Measurements from ENCODE around the gene MCC.

MCC gene

DNA sequence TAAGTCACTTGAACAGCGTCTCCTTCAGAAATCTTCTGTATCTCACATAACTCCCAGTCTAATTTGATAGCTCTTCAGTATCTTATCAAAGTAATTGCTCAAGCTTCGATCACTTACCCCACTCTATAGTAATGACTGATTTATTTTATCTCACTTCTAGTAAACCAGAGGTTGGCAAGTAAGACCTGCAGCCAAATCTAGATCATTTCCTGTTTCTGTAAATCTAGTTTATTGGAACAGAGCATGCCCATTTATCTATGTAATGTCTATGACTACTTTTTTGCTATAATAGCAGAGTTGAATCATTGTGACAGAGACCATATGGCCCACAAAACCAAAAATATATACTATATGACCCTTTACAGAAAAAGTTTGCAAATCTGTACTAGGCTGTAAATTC lies 93.6 kb downstream of the MCC start:
- DNase-seq, result no peak
- H3K4me3 ChIP-seq (ENCODE audit: insufficient read depth, low read depth, low read length, poor library complexity, severe bottlenecking), result no peak overlapping the region
- H3K36me3 ChIP-seq (ENCODE audit: control insufficient read depth, insufficient read depth, low read length), result no peaks in the 10 kb centered on the region
- no peak overlapping the region for H3K27ac ChIP-seq (ENCODE audit: insufficient read depth, low read length, poor library complexity, severe bottlenecking)
- H3K9me3 ChIP-seq (ENCODE audit: control insufficient read depth, low read length), result no peaks in the 10 kb centered on the region
- H3K27me3 ChIP-seq (replicated peaks; ENCODE audit: control insufficient read depth, insufficient read depth, low read length, poor library complexity, severe bottlenecking), result no peaks in the 10 kb centered on the region
- no peaks in the 10 kb centered on the region for H3K4me1 ChIP-seq (ENCODE audit: control insufficient read depth, insufficient read depth, low read length, poor library complexity, severe bottlenecking)

DNA sequence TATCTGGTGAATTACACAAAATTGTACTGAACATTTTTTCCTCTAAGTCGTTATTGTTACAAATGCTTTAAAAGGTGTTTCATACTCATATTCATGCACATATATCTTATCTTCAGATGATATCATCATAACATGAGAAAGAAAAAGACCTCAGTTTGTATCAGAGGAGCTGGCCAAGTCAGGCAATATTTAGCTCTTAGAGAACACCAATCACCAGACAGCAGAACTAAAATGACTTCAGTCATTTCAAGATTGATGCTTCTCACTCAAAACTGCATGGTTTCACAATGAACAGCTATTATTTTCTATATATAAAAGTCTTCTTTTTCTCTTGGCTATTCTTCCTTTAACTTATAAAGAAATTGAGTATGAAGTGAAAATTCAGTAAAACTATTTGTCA lies 98.0 kb downstream of the MCC start:
- no peak overlapping the region for H3K4me3 ChIP-seq (ENCODE audit: insufficient read depth, low read depth, low read length, poor library complexity, severe bottlenecking)
- H3K9me3 ChIP-seq (ENCODE audit: control insufficient read depth, low read length), result no peaks in the 10 kb centered on the region
- H3K27me3 ChIP-seq (replicated peaks; ENCODE audit: control insufficient read depth, insufficient read depth, low read length, poor library complexity, severe bottlenecking), result no peaks in the 10 kb centered on the region
- no peak for DNase-seq
- H3K4me1 ChIP-seq (ENCODE audit: control insufficient read depth, insufficient read depth, low read length, poor library complexity, severe bottlenecking), result no peaks in the 10 kb centered on the region
- H3K36me3 ChIP-seq (ENCODE audit: control insufficient read depth, insufficient read depth, low read length), result no peaks in the 10 kb centered on the region
- no peak overlapping the region for H3K27ac ChIP-seq (ENCODE audit: insufficient read depth, low read length, poor library complexity, severe bottlenecking)

DNA sequence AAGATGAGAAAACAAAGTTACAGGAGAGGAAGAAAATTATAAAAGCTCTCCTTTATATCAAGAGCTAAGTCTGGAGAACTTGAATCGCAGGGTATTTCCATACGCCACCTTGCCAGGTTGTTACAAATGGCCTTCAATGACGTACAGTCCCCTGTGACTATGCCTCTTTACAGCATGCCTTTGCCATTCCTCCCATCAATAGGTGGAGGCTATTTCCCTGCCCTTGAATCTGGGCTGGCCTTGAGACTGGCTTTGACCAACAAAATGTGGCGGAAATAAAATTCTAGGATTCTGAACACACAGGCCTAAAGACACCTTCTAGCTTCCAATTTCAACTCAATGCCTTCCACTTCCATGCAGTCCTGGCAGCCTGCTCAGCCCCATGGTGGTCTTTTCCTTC lies 99.1 kb downstream of the MCC start:
- Histone ChIP-seq H3K9me3 (ENCODE audit: control insufficient read depth, low read length) (no peaks in the 10 kb centered on the region), H3K36me3 (ENCODE audit: control insufficient read depth, insufficient read depth, low read length) (no peaks in the 10 kb centered on the region), H3K27ac (ENCODE audit: insufficient read depth, low read length, poor library complexity, severe bottlenecking) (no peak overlapping the region), H3K4me1 (ENCODE audit: control insufficient read depth, insufficient read depth, low read length, poor library complexity, severe bottlenecking) (no peaks in the 10 kb centered on the region), H3K27me3 (replicated peaks; ENCODE audit: control insufficient read depth, insufficient read depth, low read length, poor library complexity, severe bottlenecking) (no peaks in the 10 kb centered on the region), H3K4me3 (ENCODE audit: insufficient read depth, low read depth, low read length, poor library complexity, severe bottlenecking) (no peak overlapping the region)
- no peak for DNase-seq

DNA sequence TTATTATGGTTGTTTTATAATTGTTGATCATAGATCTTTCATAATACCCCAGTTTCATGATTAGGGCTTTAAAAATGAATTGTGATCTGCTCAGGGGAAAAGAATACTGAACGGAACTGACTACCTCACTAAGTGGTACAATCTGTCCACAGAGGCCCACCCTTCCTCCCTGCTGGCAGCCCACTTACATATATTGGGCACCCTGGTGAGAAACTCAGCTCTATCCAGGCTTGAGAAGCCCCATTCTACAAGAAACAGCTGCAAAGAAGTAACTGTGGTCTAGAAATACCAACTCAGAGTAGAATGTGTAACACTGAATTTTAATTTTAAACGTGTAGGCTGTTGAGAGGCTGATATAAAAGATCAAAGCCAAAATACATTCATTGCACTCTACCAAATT lies 100.4 kb downstream of the MCC start:
- Histone ChIP-seq H3K27ac (ENCODE audit: insufficient read depth, low read length, poor library complexity, severe bottlenecking) (no peak overlapping the region), H3K4me1 (ENCODE audit: control insufficient read depth, insufficient read depth, low read length, poor library complexity, severe bottlenecking) (no peaks in the 10 kb centered on the region), H3K27me3 (replicated peaks; ENCODE audit: control insufficient read depth, insufficient read depth, low read length, poor library complexity, severe bottlenecking) (no peaks in the 10 kb centered on the region), H3K36me3 (ENCODE audit: control insufficient read depth, insufficient read depth, low read length) (no peaks in the 10 kb centered on the region), H3K9me3 (ENCODE audit: control insufficient read depth, low read length) (no peaks in the 10 kb centered on the region), H3K4me3 (ENCODE audit: insufficient read depth, low read depth, low read length, poor library complexity, severe bottlenecking) (no peak overlapping the region)
- no peak for DNase-seq

DNA sequence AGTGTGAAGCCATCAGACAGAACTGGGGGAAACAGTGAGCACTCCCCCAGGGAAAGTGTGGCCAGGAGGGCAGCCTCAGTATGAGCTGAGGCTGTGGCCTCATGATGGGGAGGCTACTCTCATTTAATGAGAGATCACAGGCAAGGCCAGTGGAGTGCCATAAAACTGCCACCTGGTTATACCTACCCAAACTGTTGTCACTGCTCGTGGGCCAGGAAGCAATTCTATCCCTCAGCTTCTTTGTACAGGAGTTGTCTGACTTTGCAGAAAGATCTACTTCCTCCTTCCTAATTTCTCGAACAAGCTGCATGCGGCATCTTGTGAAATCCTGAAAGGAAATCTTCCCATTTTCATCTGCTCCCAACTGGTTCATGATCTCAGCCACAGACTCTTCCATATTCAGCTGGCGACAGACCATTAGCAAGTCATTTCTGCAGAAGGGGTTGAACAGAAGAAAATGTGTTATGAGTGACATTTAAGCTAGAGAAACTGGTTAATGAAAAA lies 103.4 kb downstream of the MCC start:
- Histone ChIP-seq H3K36me3 (ENCODE audit: control insufficient read depth, insufficient read depth, low read length) (no peaks in the 10 kb centered on the region), H3K27me3 (replicated peaks; ENCODE audit: control insufficient read depth, insufficient read depth, low read length, poor library complexity, severe bottlenecking) (no peaks in the 10 kb centered on the region), H3K4me1 (ENCODE audit: control insufficient read depth, insufficient read depth, low read length, poor library complexity, severe bottlenecking) (no peaks in the 10 kb centered on the region), H3K4me3 (ENCODE audit: insufficient read depth, low read depth, low read length, poor library complexity, severe bottlenecking) (no peak overlapping the region), H3K9me3 (ENCODE audit: control insufficient read depth, low read length) (no peaks in the 10 kb centered on the region), H3K27ac (ENCODE audit: insufficient read depth, low read length, poor library complexity, severe bottlenecking) (no peak overlapping the region)
- DNase-seq, result no peak

DNA sequence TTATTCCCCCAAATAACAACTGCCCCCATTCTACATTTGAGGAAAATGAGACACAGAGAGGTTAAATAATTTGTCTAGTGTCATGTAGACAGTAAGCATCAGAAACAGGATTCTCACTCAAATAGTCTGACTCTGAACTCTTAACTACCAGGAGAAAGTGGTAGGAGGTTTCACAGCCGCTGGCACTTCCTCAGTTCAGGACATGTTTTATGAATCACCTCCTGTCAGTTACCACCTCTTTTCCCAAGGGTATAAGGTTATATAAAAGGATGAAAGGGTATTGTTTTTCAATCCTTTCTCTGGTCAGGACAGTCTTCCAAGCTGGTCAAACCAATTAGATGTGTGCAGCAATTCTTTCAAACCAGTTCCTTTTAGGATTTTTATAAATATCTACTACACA lies 105.5 kb downstream of the MCC start:
- Histone ChIP-seq H3K36me3 (ENCODE audit: control insufficient read depth, insufficient read depth, low read length) (no peaks in the 10 kb centered on the region), H3K9me3 (ENCODE audit: control insufficient read depth, low read length) (no peaks in the 10 kb centered on the region), H3K4me3 (ENCODE audit: insufficient read depth, low read depth, low read length, poor library complexity, severe bottlenecking) (no peak overlapping the region), H3K4me1 (ENCODE audit: control insufficient read depth, insufficient read depth, low read length, poor library complexity, severe bottlenecking) (peaks cover 10% of the 10 kb centered on the region), H3K27ac (ENCODE audit: insufficient read depth, low read length, poor library complexity, severe bottlenecking) (no peak overlapping the region), H3K27me3 (replicated peaks; ENCODE audit: control insufficient read depth, insufficient read depth, low read length, poor library complexity, severe bottlenecking) (no peaks in the 10 kb centered on the region)
- no peak for DNase-seq

DNA sequence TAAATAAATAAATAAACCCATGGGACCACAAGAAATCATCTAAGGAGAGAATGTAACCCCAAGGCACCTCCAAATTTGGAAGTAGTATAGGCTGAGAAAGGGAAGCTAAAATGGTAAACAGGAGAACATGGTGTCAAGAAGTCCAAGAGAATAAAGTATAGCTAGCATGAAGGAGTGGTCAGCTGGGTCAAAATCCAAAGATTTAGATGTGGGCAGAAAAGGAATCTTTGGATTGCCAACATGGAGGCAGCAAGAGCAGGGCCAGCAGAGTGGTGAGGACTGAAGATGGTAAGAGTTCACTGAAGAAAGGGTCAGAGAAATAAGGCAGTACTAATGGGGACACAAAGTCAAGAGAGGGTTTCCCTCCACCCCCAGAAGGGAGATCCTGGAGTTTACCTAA lies 106.5 kb downstream of the MCC start:
- H3K9me3 ChIP-seq (ENCODE audit: control insufficient read depth, low read length), result no peaks in the 10 kb centered on the region
- H3K4me3 ChIP-seq (ENCODE audit: insufficient read depth, low read depth, low read length, poor library complexity, severe bottlenecking), result no peak overlapping the region
- H3K27ac ChIP-seq (ENCODE audit: insufficient read depth, low read length, poor library complexity, severe bottlenecking), result no peak overlapping the region
- no peaks in the 10 kb centered on the region for H3K27me3 ChIP-seq (replicated peaks; ENCODE audit: control insufficient read depth, insufficient read depth, low read length, poor library complexity, severe bottlenecking)
- H3K4me1 ChIP-seq (ENCODE audit: control insufficient read depth, insufficient read depth, low read length, poor library complexity, severe bottlenecking), result peaks cover 17% of the 10 kb centered on the region
- DNase-seq, result no peak
- H3K36me3 ChIP-seq (ENCODE audit: control insufficient read depth, insufficient read depth, low read length), result no peaks in the 10 kb centered on the region

DNA sequence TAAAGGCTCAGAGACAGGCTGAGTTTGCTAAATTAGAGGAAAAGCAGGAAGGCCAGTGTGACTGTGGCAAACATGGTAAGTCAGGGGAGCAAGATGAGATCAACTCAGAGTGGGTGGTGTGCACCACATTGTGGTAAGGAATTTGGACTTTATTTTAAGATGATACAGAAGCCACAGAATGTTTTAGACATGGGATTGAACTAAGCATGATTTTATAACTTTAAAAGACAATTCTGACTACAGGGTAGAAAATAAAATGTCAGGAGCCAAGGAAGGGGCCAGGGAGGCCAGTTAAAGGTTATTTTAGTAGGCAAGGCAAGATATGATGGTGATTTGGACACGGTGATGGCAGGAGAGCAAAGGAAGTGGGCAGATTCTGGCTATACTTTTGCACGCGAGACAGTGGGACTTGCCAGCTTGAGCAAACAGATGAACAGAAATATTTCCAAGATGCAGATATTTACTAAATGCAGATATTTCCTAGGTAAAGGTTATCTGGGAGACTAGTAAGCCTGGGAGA lies 107.4 kb downstream of the MCC start:
- Histone ChIP-seq H3K9me3 (ENCODE audit: control insufficient read depth, low read length) (no peaks in the 10 kb centered on the region), H3K27ac (ENCODE audit: insufficient read depth, low read length, poor library complexity, severe bottlenecking) (no peak overlapping the region), H3K4me3 (ENCODE audit: insufficient read depth, low read depth, low read length, poor library complexity, severe bottlenecking) (no peak overlapping the region), H3K4me1 (ENCODE audit: control insufficient read depth, insufficient read depth, low read length, poor library complexity, severe bottlenecking) (peaks cover 17% of the 10 kb centered on the region), H3K27me3 (replicated peaks; ENCODE audit: control insufficient read depth, insufficient read depth, low read length, poor library complexity, severe bottlenecking) (no peaks in the 10 kb centered on the region), H3K36me3 (ENCODE audit: control insufficient read depth, insufficient read depth, low read length) (no peaks in the 10 kb centered on the region)
- DNase-seq, result no peak

DNA sequence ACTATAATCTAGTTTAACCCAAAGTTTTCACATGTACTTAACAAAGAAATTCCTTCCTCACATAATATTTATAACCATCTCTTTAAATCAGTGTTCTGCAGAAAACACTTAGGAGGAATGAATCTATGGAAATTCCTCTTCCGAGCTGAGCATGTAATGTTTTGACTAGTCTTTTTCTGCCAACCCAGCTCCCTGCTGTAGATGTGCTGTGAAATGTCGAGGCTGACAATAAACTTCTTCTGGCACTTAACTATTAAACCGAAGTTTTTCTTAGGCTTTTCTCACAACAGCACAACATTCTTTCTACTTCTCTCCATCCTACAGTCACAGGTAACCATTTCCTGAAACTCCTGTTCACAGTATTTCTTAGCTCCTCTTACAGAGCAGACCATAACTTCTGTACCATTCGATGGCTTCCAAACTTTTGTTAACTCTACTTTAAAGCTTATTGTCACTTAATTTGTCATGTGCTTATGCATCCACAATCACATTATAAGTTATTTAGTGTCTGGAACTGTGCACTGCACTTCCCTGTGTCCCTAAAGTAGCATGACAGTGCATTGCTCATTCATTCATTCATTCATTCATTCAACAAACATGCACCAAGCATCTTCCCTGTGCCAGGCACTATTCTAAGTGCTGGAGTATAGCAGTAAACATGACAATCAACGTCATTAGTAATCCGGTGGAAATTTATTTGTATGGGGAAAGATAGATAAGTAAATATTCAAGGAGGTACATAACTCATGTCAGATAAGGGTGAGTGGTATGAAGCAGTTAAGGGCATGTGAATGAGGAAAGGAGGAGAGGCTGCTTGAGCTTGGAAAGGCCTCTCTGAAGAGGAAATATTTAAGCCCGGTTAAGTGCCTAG lies 108.1 kb downstream of the MCC start:
- Histone ChIP-seq H3K36me3 (ENCODE audit: control insufficient read depth, insufficient read depth, low read length) (no peaks in the 10 kb centered on the region), H3K27me3 (replicated peaks; ENCODE audit: control insufficient read depth, insufficient read depth, low read length, poor library complexity, severe bottlenecking) (no peaks in the 10 kb centered on the region), H3K27ac (ENCODE audit: insufficient read depth, low read length, poor library complexity, severe bottlenecking) (no peak overlapping the region), H3K4me3 (ENCODE audit: insufficient read depth, low read depth, low read length, poor library complexity, severe bottlenecking) (no peak overlapping the region), H3K4me1 (ENCODE audit: control insufficient read depth, insufficient read depth, low read length, poor library complexity, severe bottlenecking) (peaks cover 17% of the 10 kb centered on the region), H3K9me3 (ENCODE audit: control insufficient read depth, low read length) (no peaks in the 10 kb centered on the region)
- DNase-seq, result no peak

DNA sequence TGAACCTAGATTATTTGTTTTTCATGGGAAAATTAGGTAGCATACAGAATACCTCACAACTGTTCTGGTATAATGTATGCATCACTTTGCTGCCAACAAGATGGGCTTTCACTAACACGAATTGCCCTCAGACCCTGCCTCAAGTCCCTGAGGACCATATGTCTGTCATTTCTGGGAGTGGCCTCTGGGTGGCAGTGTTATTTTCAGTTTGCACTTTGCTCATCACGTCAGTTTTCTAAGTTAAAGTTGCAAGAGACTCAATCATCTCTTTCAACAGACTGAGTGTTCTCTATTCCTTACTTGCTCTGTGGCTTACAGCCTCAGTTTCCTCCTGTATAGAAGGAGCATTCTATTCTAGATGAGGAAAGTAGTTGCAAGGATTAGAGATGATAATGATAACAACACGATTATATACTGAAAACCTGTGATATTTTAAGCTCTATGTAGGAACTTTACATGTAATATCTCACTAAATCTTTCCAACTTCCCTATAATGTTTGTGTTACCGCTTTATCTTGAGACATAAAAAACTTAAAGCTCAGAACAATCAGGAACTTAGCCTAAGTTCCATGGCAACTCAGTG lies 109.2 kb downstream of the MCC start:
- Histone ChIP-seq H3K4me1 (ENCODE audit: control insufficient read depth, insufficient read depth, low read length, poor library complexity, severe bottlenecking) (peaks cover 17% of the 10 kb centered on the region), H3K36me3 (ENCODE audit: control insufficient read depth, insufficient read depth, low read length) (no peaks in the 10 kb centered on the region), H3K27me3 (replicated peaks; ENCODE audit: control insufficient read depth, insufficient read depth, low read length, poor library complexity, severe bottlenecking) (no peaks in the 10 kb centered on the region), H3K27ac (ENCODE audit: insufficient read depth, low read length, poor library complexity, severe bottlenecking) (no peak overlapping the region), H3K9me3 (ENCODE audit: control insufficient read depth, low read length) (no peaks in the 10 kb centered on the region), H3K4me3 (ENCODE audit: insufficient read depth, low read depth, low read length, poor library complexity, severe bottlenecking) (no peak overlapping the region)
- peak; percentile 6 to 24 (median 7) for DNase-seq
